DND-41 (cell line): ENCODE measurements around the gene CIP2A.

Source experiments
- CTCF ChIP-seq: IDR thresholded peaks from 2 replicates; pipeline ENCODE4 v1.5.1; 2012; ENCODE audit warnings: borderline replicate concordance, low read length, moderate library complexity, mild to moderate bottlenecking; ENCODE audit not compliant: poor library complexity, severe bottlenecking; ENCODE audit errors: extremely low read depth
- EZH2 ChIP-seq: IDR thresholded peaks from 3 replicates; pipeline ENCODE4 v1.6.1; 2012; ENCODE audit warnings: borderline replicate concordance, low read depth, mild to moderate bottlenecking, moderate library complexity, low read length, inconsistent platforms; ENCODE audit not compliant: severe bottlenecking

- TF ChIP-seq CTCF (no peak), EZH2 (no peak)
Measured at GRCh38 chr3:108511055-108511454, 78.2 kb downstream of the CIP2A start.
